Brain microvascular endothelial cell (primary cell): ENCODE data around the gene CACNA2D4.

Experiments
- DNase-seq: peaks from one replicate; pipeline ENCODE4 v3.0.0-alpha.2; 2020
- H3K27ac ChIP-seq: fragments of 250-450 bp; sonication (Bioruptor Pico); 2 replicates; pipeline ENCODE4 v1.5.1; 2020; ENCODE audit warnings: mild to moderate bottlenecking, moderate library complexity
- H3K27me3 ChIP-seq: fragments of 250-450 bp; sonication (Bioruptor Pico); replicated peaks from 2 replicates; pipeline ENCODE4 v1.5.1; 2020; ENCODE audit warnings: mild to moderate bottlenecking
- H3K36me3 ChIP-seq: fragments of 250-450 bp; sonication (Bioruptor Pico); replicated peaks from 2 replicates; pipeline ENCODE4 v1.5.1; 2020; ENCODE audit warnings: mild to moderate bottlenecking
- H3K4me3 ChIP-seq: 2 replicates; pipeline ENCODE4 v1.5.1; 2011; ENCODE audit warnings: low read depth, mild to moderate bottlenecking, control low read depth, low read length, moderate library complexity
- in situ Hi-C: cut with HindIII; loops from 2 replicates; pipeline ENCODE4 v1.10.0; 2017; ENCODE audit warnings: low sequenced_read_pairs, low pct_ligation_motif_present
- TF ChIP-seq, protein P1 (sequence below): IDR thresholded peaks from 2 replicates; pipeline ENCODE4 v1.5.1; 2011; ENCODE audit warnings: low read depth, mild to moderate bottlenecking, moderate library complexity, low read length, control low read depth, inconsistent platforms; ENCODE audit errors: missing control alignments

The CACNA2D4 gene

DNA sequence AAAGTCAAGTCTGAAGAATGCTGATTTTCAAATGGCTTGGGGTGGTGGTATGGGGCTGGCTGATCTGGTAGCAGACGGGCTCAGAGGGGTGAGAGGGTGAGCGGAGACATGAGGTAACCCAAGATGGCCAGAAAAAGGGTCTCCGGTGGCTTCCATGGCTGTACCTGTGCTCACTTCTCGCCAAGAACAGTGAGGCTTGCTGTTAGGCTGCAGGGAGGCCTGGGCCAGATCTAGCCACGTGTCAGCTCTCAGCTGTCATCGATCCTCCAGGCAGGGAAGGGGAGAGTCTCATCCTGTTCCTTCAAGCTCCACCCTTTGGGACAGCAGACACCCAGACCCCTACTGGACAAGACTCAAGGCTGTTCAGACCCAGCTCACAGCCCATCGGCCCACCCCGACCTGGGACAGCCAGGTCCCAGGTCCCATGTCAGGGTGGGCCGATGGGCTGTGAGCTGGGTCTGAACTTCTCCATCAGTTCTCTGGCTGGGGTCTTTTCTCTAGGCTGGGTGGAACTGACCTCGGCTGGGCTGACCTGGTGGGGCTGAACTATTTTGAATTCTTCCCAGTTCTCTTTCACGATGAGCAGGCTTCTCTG is 89.0 kb downstream of the CACNA2D4 start:
- in situ Hi-C loops = no loop called here
- Histone ChIP-seq H3K27ac (no peak overlapping the region), H3K36me3 (no peaks in the 10 kb centered on the region), H3K4me3 (no peak overlapping the region), H3K27me3 (peaks cover 6% of the 10 kb centered on the region)
- TF ChIP-seq, protein P1, sequence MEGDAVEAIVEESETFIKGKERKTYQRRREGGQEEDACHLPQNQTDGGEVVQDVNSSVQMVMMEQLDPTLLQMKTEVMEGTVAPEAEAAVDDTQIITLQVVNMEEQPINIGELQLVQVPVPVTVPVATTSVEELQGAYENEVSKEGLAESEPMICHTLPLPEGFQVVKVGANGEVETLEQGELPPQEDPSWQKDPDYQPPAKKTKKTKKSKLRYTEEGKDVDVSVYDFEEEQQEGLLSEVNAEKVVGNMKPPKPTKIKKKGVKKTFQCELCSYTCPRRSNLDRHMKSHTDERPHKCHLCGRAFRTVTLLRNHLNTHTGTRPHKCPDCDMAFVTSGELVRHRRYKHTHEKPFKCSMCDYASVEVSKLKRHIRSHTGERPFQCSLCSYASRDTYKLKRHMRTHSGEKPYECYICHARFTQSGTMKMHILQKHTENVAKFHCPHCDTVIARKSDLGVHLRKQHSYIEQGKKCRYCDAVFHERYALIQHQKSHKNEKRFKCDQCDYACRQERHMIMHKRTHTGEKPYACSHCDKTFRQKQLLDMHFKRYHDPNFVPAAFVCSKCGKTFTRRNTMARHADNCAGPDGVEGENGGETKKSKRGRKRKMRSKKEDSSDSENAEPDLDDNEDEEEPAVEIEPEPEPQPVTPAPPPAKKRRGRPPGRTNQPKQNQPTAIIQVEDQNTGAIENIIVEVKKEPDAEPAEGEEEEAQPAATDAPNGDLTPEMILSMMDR = no peak
- DNase-seq = no peak

DNA sequence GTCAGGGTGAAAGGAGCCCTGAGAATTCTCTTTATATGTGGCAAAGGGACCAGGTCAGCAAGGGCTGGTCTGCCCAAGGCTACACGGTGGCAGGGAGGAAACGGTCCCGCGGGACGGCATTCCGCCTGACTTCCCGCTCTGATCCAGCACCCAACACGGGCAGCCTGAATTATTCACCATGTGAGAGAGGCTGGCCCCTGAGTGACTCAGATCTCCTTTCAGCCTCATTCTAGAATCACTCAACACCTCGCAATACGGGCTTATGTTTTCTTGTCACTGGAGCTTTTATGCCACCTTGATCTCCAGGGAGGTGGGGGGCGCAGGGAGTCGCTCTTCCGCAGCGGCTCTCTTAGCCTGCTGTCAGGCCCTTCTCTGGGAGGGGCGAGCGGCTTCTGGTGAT is 89.6 kb downstream of the CACNA2D4 start:
- no peak overlapping the region for H3K4me3 ChIP-seq
- H3K27me3 ChIP-seq = peaks cover 6% of the 10 kb centered on the region
- in situ Hi-C loops = no loop called here

DNA sequence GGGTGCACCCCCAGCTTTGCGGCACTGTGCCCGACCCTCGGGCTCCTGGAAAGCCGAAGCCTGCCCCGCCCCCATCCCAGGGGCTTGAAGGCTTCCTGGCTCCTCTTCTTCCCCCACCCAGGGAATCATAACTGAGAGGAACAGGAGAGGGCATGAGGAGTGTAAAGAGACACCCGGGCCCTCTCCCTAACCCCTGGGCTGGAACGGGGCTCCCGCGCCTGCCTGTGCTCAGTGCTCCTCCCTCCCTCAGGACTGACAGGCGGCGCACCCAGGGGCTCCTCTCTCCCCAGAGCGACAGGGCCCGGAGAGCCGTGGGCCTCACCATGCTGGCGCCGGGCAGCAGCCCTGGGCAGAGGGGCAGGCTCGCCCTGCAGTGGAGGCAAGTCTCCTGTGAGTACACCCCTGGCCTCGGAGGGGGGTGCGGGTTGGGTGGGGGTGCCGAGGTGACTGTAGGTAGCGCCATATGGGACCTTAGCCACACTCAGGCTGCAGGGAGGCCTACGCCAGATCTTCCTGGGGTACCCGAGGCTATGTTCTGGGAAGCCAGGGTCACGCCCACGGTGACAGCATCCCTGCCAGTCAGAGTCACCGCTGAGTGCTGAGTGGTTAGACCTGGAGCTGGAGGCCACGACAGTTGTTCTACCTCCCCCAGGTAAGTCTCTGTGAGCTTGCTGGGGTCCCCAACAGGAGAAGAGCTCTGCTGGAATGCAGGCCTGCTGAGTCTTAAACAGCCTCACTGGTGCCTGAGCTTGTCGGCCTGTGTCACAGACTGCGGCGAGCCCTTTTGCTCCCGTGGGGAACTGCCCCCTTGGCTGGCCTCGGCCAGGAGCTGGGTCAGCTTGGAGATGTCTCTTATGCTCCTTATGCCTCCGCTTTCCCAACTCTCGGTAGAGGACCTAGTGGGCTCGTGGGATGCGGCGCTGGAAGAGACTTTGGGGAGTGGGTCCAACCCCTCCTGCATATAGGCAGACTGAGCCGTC is 90.3 kb downstream of the CACNA2D4 start:
- no peak for DNase-seq
- in situ Hi-C loops = no loop called here

More for the DNA sequence above, 89.6 kb downstream of the CACNA2D4 start:
- TF ChIP-seq, protein P1 = no peak
- Histone ChIP-seq H3K27ac (no peak overlapping the region), H3K36me3 (no peaks in the 10 kb centered on the region)
- no peak for DNase-seq

DNA sequence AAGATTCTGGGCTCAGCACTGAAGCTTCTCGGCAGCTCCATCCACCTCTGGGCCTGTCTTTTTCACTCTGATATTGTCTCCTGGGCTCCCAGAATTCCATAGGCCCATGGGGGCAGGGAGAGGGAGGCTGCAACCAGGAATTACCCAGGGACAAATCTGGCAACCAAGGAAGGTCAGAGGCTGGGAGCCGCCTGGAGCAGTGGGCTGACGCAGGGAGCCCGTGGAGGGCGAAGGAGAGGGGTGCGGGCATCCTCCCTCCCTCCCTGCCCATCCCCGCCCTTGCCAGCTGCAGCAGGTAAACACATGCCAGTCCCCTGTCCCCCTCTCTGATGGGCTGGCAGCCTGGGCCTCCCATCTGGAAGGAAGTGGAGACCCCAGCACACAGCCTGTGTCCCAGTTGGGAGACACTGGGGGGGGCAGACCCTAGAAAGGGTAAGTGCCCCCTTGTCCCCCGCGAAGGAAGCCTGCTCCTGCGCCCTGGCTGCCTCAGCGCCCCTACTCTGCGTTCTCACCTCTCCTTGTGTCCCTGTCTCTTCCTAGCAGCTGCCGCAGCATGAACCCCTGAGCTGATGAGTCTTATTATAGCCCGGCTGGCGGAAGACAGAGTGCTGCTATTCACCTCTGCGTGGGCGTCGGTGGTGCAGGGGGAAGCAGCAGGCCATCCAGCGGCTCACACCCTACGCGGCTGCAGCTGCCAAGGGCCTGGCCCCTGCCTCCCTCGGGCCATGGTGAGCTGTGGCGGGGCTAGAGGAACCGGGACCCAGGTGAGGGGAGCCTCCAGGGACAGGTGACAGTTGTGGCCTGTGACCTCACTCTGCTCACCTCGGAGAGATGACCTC is 91.4 kb downstream of the CACNA2D4 start:
- Histone ChIP-seq H3K36me3 (no peaks in the 10 kb centered on the region), H3K4me3 (no peak overlapping the region), H3K27ac (no peak overlapping the region), H3K27me3 (peaks cover 17% of the 10 kb centered on the region)
- TF ChIP-seq, protein P1 = no peak
- no peak for DNase-seq
- in situ Hi-C loops = no loop called here

More for the DNA sequence above, 90.3 kb downstream of the CACNA2D4 start:
- TF ChIP-seq, protein P1 = no peak
- Histone ChIP-seq H3K4me3 (no peak overlapping the region), H3K27me3 (peaks cover 8% of the 10 kb centered on the region), H3K36me3 (no peaks in the 10 kb centered on the region), H3K27ac (no peak overlapping the region)

DNA sequence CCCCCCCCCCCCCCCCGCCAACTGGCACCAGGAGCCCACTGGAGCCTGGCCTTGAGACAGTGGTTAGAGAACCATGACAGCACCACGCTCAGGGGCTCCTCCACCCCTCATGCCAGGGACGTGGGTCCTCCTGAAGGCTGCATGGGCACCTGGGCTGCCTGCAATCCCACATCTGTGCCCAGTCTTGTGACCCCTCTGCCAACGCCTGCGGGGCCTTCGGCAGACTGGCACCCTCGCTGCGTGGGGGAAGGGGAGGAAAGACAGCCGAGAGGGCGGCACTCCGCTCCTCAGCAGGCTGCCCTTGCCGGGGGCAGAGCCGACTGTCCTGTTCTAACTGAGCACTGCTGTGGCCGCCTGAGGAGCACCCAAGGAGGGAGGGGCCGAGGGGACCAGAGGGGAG is 92.1 kb downstream of the CACNA2D4 start:
- TF ChIP-seq, protein P1 = no peak

More for the DNA sequence above, 92.1 kb downstream of the CACNA2D4 start:
- H3K36me3 ChIP-seq = no peaks in the 10 kb centered on the region
- H3K27ac ChIP-seq = no peak overlapping the region
- H3K27me3 ChIP-seq = peaks cover 23% of the 10 kb centered on the region
- no peak for DNase-seq
- in situ Hi-C loops = no loop called here
- no peak overlapping the region for H3K4me3 ChIP-seq
